ENCODE measurements around the gene TAF1C. TPM values are rescaled to one million over a fixed set of nuclear protein-coding genes. Genes with fewer than 3 reads are reported as not detected.

TAF1C gene
- total and polyA plus RNA-seq, 2 of the 4 experiments (the other 2 are of a cell fraction), result 7.3 to 35.5 TPM

DNA sequence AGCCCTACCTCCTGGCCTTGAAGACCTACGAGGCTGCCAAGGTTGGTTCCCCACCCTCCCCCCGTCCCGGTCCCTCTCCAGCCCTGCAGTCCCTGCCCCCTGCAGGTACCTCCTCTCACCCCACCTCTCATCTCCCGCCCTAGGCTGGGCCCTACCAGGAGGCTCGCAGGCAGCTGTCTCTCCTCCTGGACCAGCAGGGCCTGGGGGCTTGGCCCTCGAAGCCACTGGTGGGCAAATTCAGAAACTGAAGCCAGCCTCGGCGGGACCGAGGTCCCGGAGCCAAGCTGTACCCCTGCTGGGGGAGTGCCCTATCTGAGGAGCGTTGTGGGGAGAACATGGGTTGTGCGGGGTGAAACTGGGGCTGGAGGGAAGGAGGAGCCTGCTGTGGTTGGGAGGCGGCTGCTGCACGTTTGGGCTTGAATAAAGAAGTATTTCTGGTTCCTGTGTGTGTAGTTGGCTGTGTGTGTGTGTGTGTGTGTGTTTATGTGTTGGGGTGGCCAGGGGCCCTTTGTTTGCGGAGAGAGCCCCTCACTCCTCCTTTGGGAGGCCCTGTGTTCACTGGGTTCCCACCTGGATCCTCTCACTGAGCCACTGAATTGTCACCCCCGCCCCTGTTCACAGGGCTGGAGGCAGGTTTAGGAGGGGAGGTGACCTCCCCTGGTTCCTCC lies 10.0 kb upstream of the TAF1C start:
- 0 out of 2 replicates have a peak overlapping the region, but pooled peaks have one; percentile 15 for H2AK5ac ChIP-seq (ENCODE audit: low read depth, low read length)
- H2AFZ ChIP-seq (replicated peaks; ENCODE audit: low read length, poor library complexity), result no peak overlapping the region
- H3K4me3 ChIP-seq (ENCODE audit: insufficient read depth, low read depth, low read length), result no peak overlapping the region
- peaks cover 34% of the 10 kb centered on the region for H3K27me3 ChIP-seq (ENCODE audit: control insufficient read depth, insufficient read depth, low read length)
- no peak overlapping the region for H2BK5ac ChIP-seq (ENCODE audit: low read depth, low read length, poor library complexity, severe bottlenecking)
- no peak overlapping the region for H3K18ac ChIP-seq (ENCODE audit: low read depth, low read length)
- H4K8ac ChIP-seq (ENCODE audit: low read depth in 2 of 2, low read length in 2 of 2), result no peak overlapping the region
- no peak overlapping the region for H3K4me2 ChIP-seq (ENCODE audit: low read depth, low read length)
- intact Hi-C loops (cut with micrococcal nuclease) (no loop called here), dilution Hi-C loops (cut with HindIII; ENCODE audit: low sequenced_read_pairs, unreplicated experiment) (no loop called here), in situ Hi-C loops (cut with MboI; ENCODE audit: low sequenced_read_pairs) (no loop called here)
- no peak overlapping the region for H3K27ac ChIP-seq (ENCODE audit: insufficient read depth, low read length)
- no peak overlapping the region for H4K5ac ChIP-seq (ENCODE audit: low read depth, low read length)
- WGBS, 2 experiments (ENCODE audit: extremely low coverage in 2 of 2, insufficient read length in 1 of 2), result 49% methylated on average over 6 of the region's 16 CpGs; no CpG with 5 or more reads in 1 of the 2 experiments
- no peaks in the 10 kb centered on the region for H3K79me1 ChIP-seq (ENCODE audit: low read depth in 1 of 2, low read length in 2 of 2)
- H3K9me1 ChIP-seq (ENCODE audit: insufficient read depth, low read length), result no peaks in the 10 kb centered on the region
- H2AK9ac ChIP-seq (replicated peaks; ENCODE audit: low read depth, low read length, poor library complexity), result peak overlapping the region; percentile 16
- H3K14ac ChIP-seq (replicated peaks; ENCODE audit: low read depth, low read length), result no peak overlapping the region
- TF ChIP-seq RAD21 (IDR thresholded peaks at IDR 0.05; ENCODE audit: low read length), result no peak
- TF ChIP-seq FOS (IDR thresholded peaks at IDR 0.05; ENCODE audit: low read depth, low read length), result no peak
- TF ChIP-seq CHD1 (IDR thresholded peaks at IDR 0.05; ENCODE audit: low read depth, low read length), result no peak
- TF ChIP-seq, protein P1, sequence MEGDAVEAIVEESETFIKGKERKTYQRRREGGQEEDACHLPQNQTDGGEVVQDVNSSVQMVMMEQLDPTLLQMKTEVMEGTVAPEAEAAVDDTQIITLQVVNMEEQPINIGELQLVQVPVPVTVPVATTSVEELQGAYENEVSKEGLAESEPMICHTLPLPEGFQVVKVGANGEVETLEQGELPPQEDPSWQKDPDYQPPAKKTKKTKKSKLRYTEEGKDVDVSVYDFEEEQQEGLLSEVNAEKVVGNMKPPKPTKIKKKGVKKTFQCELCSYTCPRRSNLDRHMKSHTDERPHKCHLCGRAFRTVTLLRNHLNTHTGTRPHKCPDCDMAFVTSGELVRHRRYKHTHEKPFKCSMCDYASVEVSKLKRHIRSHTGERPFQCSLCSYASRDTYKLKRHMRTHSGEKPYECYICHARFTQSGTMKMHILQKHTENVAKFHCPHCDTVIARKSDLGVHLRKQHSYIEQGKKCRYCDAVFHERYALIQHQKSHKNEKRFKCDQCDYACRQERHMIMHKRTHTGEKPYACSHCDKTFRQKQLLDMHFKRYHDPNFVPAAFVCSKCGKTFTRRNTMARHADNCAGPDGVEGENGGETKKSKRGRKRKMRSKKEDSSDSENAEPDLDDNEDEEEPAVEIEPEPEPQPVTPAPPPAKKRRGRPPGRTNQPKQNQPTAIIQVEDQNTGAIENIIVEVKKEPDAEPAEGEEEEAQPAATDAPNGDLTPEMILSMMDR (conservative IDR thresholded peaks at IDR 0.05; ENCODE audit: low read depth, low read length), result no peak
- no peak for TF ChIP-seq CEBPB (IDR thresholded peaks at IDR 0.05; ENCODE audit: low read depth, low read length)
- no peak for TF ChIP-seq MXI1 (IDR thresholded peaks at IDR 0.05; ENCODE audit: borderline replicate concordance, low read depth, low read length)
- no peak for TF ChIP-seq NFE2L2 (IDR thresholded peaks at IDR 0.05; ENCODE audit: low read depth, low read length)
- no peak for TF ChIP-seq SMC3 (IDR thresholded peaks at IDR 0.05; ENCODE audit: low read depth, low read length)
- TF ChIP-seq POLR2A (IDR thresholded peaks at IDR 0.05; ENCODE audit: low read depth, low read length), result no peak
- no peak for TF ChIP-seq USF2 (IDR thresholded peaks at IDR 0.05; ENCODE audit: low read depth, low read length)
- no peak for TF ChIP-seq MAZ (IDR thresholded peaks at IDR 0.05; ENCODE audit: borderline replicate concordance, low read depth, low read length)
- no peak for TF ChIP-seq RFX5 (IDR thresholded peaks at IDR 0.05; ENCODE audit: low read depth, low read length)
- TF ChIP-seq BHLHE40 (IDR thresholded peaks at IDR 0.05; ENCODE audit: low read depth, low read length), result no peak
- TF ChIP-seq MAFK (IDR thresholded peaks at IDR 0.05; ENCODE audit: low read depth, low read length), result no peak
- TF ChIP-seq, protein P2, sequence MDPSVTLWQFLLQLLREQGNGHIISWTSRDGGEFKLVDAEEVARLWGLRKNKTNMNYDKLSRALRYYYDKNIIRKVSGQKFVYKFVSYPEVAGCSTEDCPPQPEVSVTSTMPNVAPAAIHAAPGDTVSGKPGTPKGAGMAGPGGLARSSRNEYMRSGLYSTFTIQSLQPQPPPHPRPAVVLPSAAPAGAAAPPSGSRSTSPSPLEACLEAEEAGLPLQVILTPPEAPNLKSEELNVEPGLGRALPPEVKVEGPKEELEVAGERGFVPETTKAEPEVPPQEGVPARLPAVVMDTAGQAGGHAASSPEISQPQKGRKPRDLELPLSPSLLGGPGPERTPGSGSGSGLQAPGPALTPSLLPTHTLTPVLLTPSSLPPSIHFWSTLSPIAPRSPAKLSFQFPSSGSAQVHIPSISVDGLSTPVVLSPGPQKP (IDR thresholded peaks at IDR 0.05; ENCODE audit: borderline replicate concordance, low read depth, low read length), result no peak
- TF ChIP-seq RCOR1 (IDR thresholded peaks at IDR 0.05; ENCODE audit: insufficient replicate concordance, low read length), result no peak
- ChIA-PET POLR2A (ENCODE audit: unreplicated experiment) (no interaction called here), CTCF (no interaction called here)
- H4K91ac ChIP-seq (ENCODE audit: insufficient read depth, low read depth, low read length), result no peak overlapping the region
- H3K23ac ChIP-seq (ENCODE audit: low read depth, low read length), result no peak overlapping the region
- H3K4me1 ChIP-seq (ENCODE audit: control insufficient read depth, insufficient read depth, low read length), result peaks cover 2% of the 10 kb centered on the region; the same call in 1 of the 2 replicates
- H3K36me3 ChIP-seq (ENCODE audit: control insufficient read depth, insufficient read depth, low read length), result no peaks in the 10 kb centered on the region
- ATAC-seq (ENCODE audit: low read depth), result no peak
- H3K4ac ChIP-seq (ENCODE audit: low read depth, low read length), result no peak overlapping the region
- H3K56ac ChIP-seq (ENCODE audit: extremely low read depth, insufficient read depth, low read length), result no peak overlapping the region
- H2BK120ac ChIP-seq (ENCODE audit: low read depth, low read length), result no peak overlapping the region
- H2BK20ac ChIP-seq (ENCODE audit: low read depth, low read length), result no peak overlapping the region
- H2BK15ac ChIP-seq (ENCODE audit: low read depth, low read length), result no peak overlapping the region
- no TSS peak for BruUV-seq (replicated peaks)
- H4K20me1 ChIP-seq (ENCODE audit: insufficient read depth, low read length), result no peaks in the 10 kb centered on the region; the same call in 1 of the 2 replicates
- no peak overlapping the region for H3K9ac ChIP-seq (ENCODE audit: low read depth, low read length)
- H3K9me3 ChIP-seq (ENCODE audit: control insufficient read depth, insufficient read depth, low read length), result no peaks in the 10 kb centered on the region
- no peak for DNase-seq
